Measurements from ENCODE around the gene CMTM4.

GRCh38 chr16:66677836-66678235, 18.7 kb downstream of the CMTM4 start:
- TF ChIP-seq POLR2A (IDR thresholded peaks at IDR 0.05; ENCODE audit: low read length) (no peak), GATA1 (IDR thresholded peaks at IDR 0.05; ENCODE audit: low read depth, low read length) (no peak)

Data from erythroblast (primary cell).